Measurements from ENCODE around the gene MAS1.

The MAS1 gene

GRCh38 chr6:159880412-159880975 is 10.3 kb upstream of the MAS1 start:
- DNase-seq: no peak

- no peak for DNase-seq
These were observed 6.1 kb upstream of the MAS1 start for GRCh38 chr6:159884720-159885119.

GRCh38 chr6:159886270-159886669 is 4.5 kb upstream of the MAS1 start:
- no peak for DNase-seq

- no peak for DNase-seq
These were observed 3.6 kb upstream of the MAS1 start for GRCh38 chr6:159887146-159887545.

GRCh38 chr6:159887761-159888160 is 3.0 kb upstream of the MAS1 start:
- no peak for DNase-seq

GRCh38 chr6:159890201-159890600 is 587 bp upstream of the MAS1 start:
- DNase-seq: no peak

- no peak for DNase-seq
These were observed 1.3 kb downstream of the MAS1 start for GRCh38 chr6:159892053-159892452.

- no peak for DNase-seq
These were observed 2.3 kb downstream of the MAS1 start for GRCh38 chr6:159893064-159893463.

- no peak for DNase-seq
These were observed 4.2 kb downstream of the MAS1 start for GRCh38 chr6:159894991-159895390.

GRCh38 chr6:159897603-159898002 is 6.8 kb downstream of the MAS1 start:
- no peak for DNase-seq

- no peak for DNase-seq
These were observed 7.7 kb downstream of the MAS1 start for GRCh38 chr6:159898519-159898918.

GRCh38 chr6:159899994-159900745 is 9.4 kb downstream of the MAS1 start:
- DNase-seq: no peak

GRCh38 chr6:159902620-159903019 is 11.8 kb downstream of the MAS1 start:
- no peak for DNase-seq

GRCh38 chr6:159904497-159904911 is 13.7 kb downstream of the MAS1 start:
- no peak for DNase-seq

GRCh38 chr6:159906400-159906799 is 15.6 kb downstream of the MAS1 start:
- no peak for DNase-seq

GRCh38 chr6:159908535-159908934 is 17.7 kb downstream of the MAS1 start:
- DNase-seq: no peak

GRCh38 chr6:159908979-159909378 is 18.2 kb downstream of the MAS1 start:
- DNase-seq: no peak

GRCh38 chr6:159910342-159910741 is 19.6 kb downstream of the MAS1 start:
- DNase-seq: no peak

- no peak for DNase-seq
These were observed 22.6 kb downstream of the MAS1 start for GRCh38 chr6:159913375-159913774.

- DNase-seq: no peak
These were observed 23.2 kb downstream of the MAS1 start for GRCh38 chr6:159913862-159914564.

GRCh38 chr6:159914565-159914923 is 23.8 kb downstream of the MAS1 start:
- DNase-seq: no peak

GRCh38 chr6:159915397-159915796 is 24.6 kb downstream of the MAS1 start:
- DNase-seq: no peak

- no peak for DNase-seq
These were observed 25.4 kb downstream of the MAS1 start for GRCh38 chr6:159916237-159916636.

GRCh38 chr6:159916752-159917151 is 26.0 kb downstream of the MAS1 start:
- DNase-seq: no peak

All from OCI-M1 (cell line).